Neuronal stem cell (in vitro differentiated cells): ENCODE measurements around the gene ATP6V0D1.

Source experiments
- DNase-seq: peaks from one replicate; pipeline ENCODE4 v3.0.0-alpha.2; 2013; ENCODE audit warnings: low spot score
- H2AFZ ChIP-seq: one replicate; pipeline ENCODE4 v1.6.1; 2013; ENCODE audit warnings: mild to moderate bottlenecking, low read length, inconsistent platforms
- H2AK5ac ChIP-seq: 2 replicates; pipeline ENCODE4 v1.6.1; 2013; ENCODE audit warnings: low read depth, mild to moderate bottlenecking, inconsistent platforms, low read length, moderate library complexity, mixed read lengths
- H2BK120ac ChIP-seq: 2 replicates; pipeline ENCODE4 v1.6.1; 2013; ENCODE audit warnings: low read depth, mild to moderate bottlenecking, inconsistent platforms, low read length, moderate library complexity, mixed read lengths
- H2BK12ac ChIP-seq: one replicate; pipeline ENCODE4 v1.6.1; 2013; ENCODE audit warnings: low read length, inconsistent platforms
- H2BK15ac ChIP-seq: 2 replicates; pipeline ENCODE4 v1.6.1; 2013; ENCODE audit warnings: mild to moderate bottlenecking, low read length, inconsistent platforms, mixed read lengths
- H2BK5ac ChIP-seq: one replicate; pipeline ENCODE4 v1.6.1; 2013; ENCODE audit warnings: inconsistent platforms, mild to moderate bottlenecking, low read length, moderate library complexity
- H3K14ac ChIP-seq: one replicate; pipeline ENCODE4 v1.6.1; 2013; ENCODE audit warnings: low read length, inconsistent platforms
- H3K18ac ChIP-seq: 2 replicates; pipeline ENCODE4 v1.6.1; 2013; ENCODE audit warnings: low read length, inconsistent platforms
- H3K23ac ChIP-seq: 2 replicates; pipeline ENCODE4 v1.6.1; 2013; ENCODE audit warnings: low read depth, mild to moderate bottlenecking, mixed read lengths, low read length, inconsistent platforms; ENCODE audit not compliant: poor library complexity
- H3K27ac ChIP-seq: replicated peaks from 3 replicates; pipeline ENCODE4 v1.5.1; 2013; ENCODE audit warnings: low read length, inconsistent platforms
- H3K27me3 ChIP-seq, 3 experiments: 2 replicates each; pipeline ENCODE4 v1.6.1; 2013; ENCODE audit warnings: low read length in 3 of 3, mild to moderate bottlenecking in 2 of 3, inconsistent platforms in 1 of 3, low read depth in 1 of 3, mixed read lengths in 1 of 3, moderate library complexity in 1 of 3; ENCODE audit not compliant: control insufficient read depth in 3 of 3, insufficient read depth in 3 of 3
- H3K36me3 ChIP-seq, 2 donors: replicated peaks in 1 of 2; 2 replicates each; pipeline ENCODE4 v1.6.1; 2013; ENCODE audit warnings: low read length in 2 of 2; ENCODE audit not compliant: control insufficient read depth in 2 of 2, insufficient read depth in 2 of 2
- H3K4ac ChIP-seq: 2 replicates; pipeline ENCODE4 v1.6.1; 2013; ENCODE audit warnings: inconsistent platforms, mild to moderate bottlenecking, low read length, moderate library complexity
- H3K4me1 ChIP-seq, 2 donors: 1 replicate in 1 of 2; 2 replicates in 1 of 2; pipeline ENCODE4 v1.6.1; 2013; ENCODE audit warnings: low read length in 2 of 2, low read depth in 1 of 2; ENCODE audit not compliant: control insufficient read depth in 2 of 2, insufficient read depth in 1 of 2
- H3K4me2 ChIP-seq: one replicate; pipeline ENCODE4 v1.6.1; 2013; ENCODE audit warnings: mild to moderate bottlenecking, low read length, inconsistent platforms; ENCODE audit not compliant: insufficient read depth, poor library complexity, severe bottlenecking
- H3K4me3 ChIP-seq, 2 donors: 2 replicates each; pipeline ENCODE4 v1.5.1; 2013; ENCODE audit warnings: low read length in 2 of 2, mild to moderate bottlenecking in 2 of 2, inconsistent platforms in 1 of 2, moderate library complexity in 1 of 2
- H3K79me1 ChIP-seq: one replicate; pipeline ENCODE4 v1.6.1; 2013; ENCODE audit warnings: low read depth, mild to moderate bottlenecking, inconsistent platforms, low read length, moderate library complexity
- H3K9ac ChIP-seq: one replicate; pipeline ENCODE4 v1.6.1; 2013; ENCODE audit warnings: mild to moderate bottlenecking, low read depth, low read length, inconsistent platforms; ENCODE audit not compliant: poor library complexity
- H3K9me3 ChIP-seq, 2 donors: replicated peaks in 1 of 2; 2 replicates each; pipeline versions ENCODE3 to v1.6.1; 2013; ENCODE audit warnings: low read length in 2 of 2, mild to moderate bottlenecking in 2 of 2, inconsistent platforms in 1 of 2, low read depth in 1 of 2, mixed read lengths in 1 of 2, moderate library complexity in 1 of 2; ENCODE audit not compliant: control insufficient read depth in 2 of 2, insufficient read depth in 1 of 2
- H4K8ac ChIP-seq: one replicate; pipeline ENCODE4 v1.6.1; 2013; ENCODE audit warnings: low read depth, mild to moderate bottlenecking, inconsistent platforms, low read length, moderate library complexity
- H4K91ac ChIP-seq: one replicate; pipeline ENCODE4 v1.6.1; 2013; ENCODE audit warnings: low read length, low read depth, mild to moderate bottlenecking, inconsistent platforms; ENCODE audit not compliant: poor library complexity
- WGBS, 2 donors: extraction: QIAGEN DNeasy Blood & Tissue Kit; methylation state at CpG; one replicate each; pipeline ENCODE4 v1.1.7; 2013; ENCODE audit warnings: missing lambda C conversion rate in 2 of 2, mixed read lengths in 1 of 2; ENCODE audit not compliant: insufficient read length in 2 of 2, insufficient replicate concordance in 1 of 2; ENCODE audit errors: extremely low coverage in 2 of 2; 5-methylcytosine and 5-hydroxymethylcytosine counted together

The ATP6V0D1 gene

GRCh38 chr16:67446968-67447507 is 33.9 kb downstream of the ATP6V0D1 start:
- peaks cover 0 to 38% of the 10 kb centered on the region in 2 donors for H3K36me3 ChIP-seq
- no peak overlapping the region for H4K91ac ChIP-seq
- no peak overlapping the region for H3K4me2 ChIP-seq
- no peak overlapping the region for H2BK15ac ChIP-seq
- no peaks in the 10 kb centered on the region for H3K9me3 ChIP-seq
- H3K23ac ChIP-seq = peak overlapping the region; percentile 52
- H3K9ac ChIP-seq = peak overlapping the region; percentile 72
- no peak overlapping the region for H3K18ac ChIP-seq
- peak overlapping the region; percentile 78 for H2BK5ac ChIP-seq
- no CpG with 5 or more reads among the region's 8 CpGs for WGBS, 2 donors
- H3K27ac ChIP-seq = no peak overlapping the region
- no peak overlapping the region for H4K8ac ChIP-seq
- no peak overlapping the region for H3K4ac ChIP-seq
- H2AFZ ChIP-seq = no peak overlapping the region
- H3K14ac ChIP-seq = peak overlapping the region; percentile 6
- H2BK12ac ChIP-seq = no peak overlapping the region
- H3K79me1 ChIP-seq = peaks cover 4% of the 10 kb centered on the region
- no peak for DNase-seq
- H3K4me3 ChIP-seq = no peak overlapping the region
- H2AK5ac ChIP-seq = no peak overlapping the region
- H3K27me3 ChIP-seq = no peaks in the 10 kb centered on the region
- H2BK120ac ChIP-seq = no peak overlapping the region
- H3K4me1 ChIP-seq = peaks cover 0 to 5% of the 10 kb centered on the region in 2 donors

- DNase-seq = no peak
These were observed 34.7 kb downstream of the ATP6V0D1 start for GRCh38 chr16:67445913-67446907.

GRCh38 chr16:67445441-67445912 is 35.5 kb downstream of the ATP6V0D1 start:
- H3K36me3 ChIP-seq = peaks cover 0 to 26% of the 10 kb centered on the region in 2 donors
- H3K9me3 ChIP-seq = no peaks in the 10 kb centered on the region
- H4K91ac ChIP-seq = no peak overlapping the region
- no peak overlapping the region for H2AK5ac ChIP-seq
- H3K9ac ChIP-seq = peak overlapping the region; percentile 40
- H3K4me2 ChIP-seq = no peak overlapping the region
- no peak overlapping the region for H3K4ac ChIP-seq
- no peak overlapping the region for H2BK5ac ChIP-seq
- no peak overlapping the region for H3K23ac ChIP-seq
- no peak overlapping the region for H3K18ac ChIP-seq
- H3K4me1 ChIP-seq = peaks cover 0 to 13% of the 10 kb centered on the region in 2 donors
- no peak overlapping the region for H2BK12ac ChIP-seq
- H2BK15ac ChIP-seq = no peak overlapping the region
- no peak for DNase-seq
- H3K27me3 ChIP-seq = no peaks in the 10 kb centered on the region
- peaks cover 4% of the 10 kb centered on the region for H3K79me1 ChIP-seq
- no peak overlapping the region for H3K14ac ChIP-seq
- no CpG with 5 or more reads among the region's 3 CpGs for WGBS, 2 donors
- no peak overlapping the region for H3K4me3 ChIP-seq
- H3K27ac ChIP-seq = no peak overlapping the region
- H2BK120ac ChIP-seq = no peak overlapping the region
- H2AFZ ChIP-seq = no peak overlapping the region
- H4K8ac ChIP-seq = no peak overlapping the region

More at GRCh38 chr16:67445913-67446907, 34.7 kb downstream of the ATP6V0D1 start:
- H4K91ac ChIP-seq = no peak overlapping the region
- no peak overlapping the region for H3K4ac ChIP-seq
- H2BK12ac ChIP-seq = no peak overlapping the region
- H3K14ac ChIP-seq = no peak overlapping the region
- H3K27me3 ChIP-seq = no peaks in the 10 kb centered on the region
- peaks cover 0 to 12% of the 10 kb centered on the region in 2 donors for H3K4me1 ChIP-seq
- no peak overlapping the region for H2BK5ac ChIP-seq
- H3K9ac ChIP-seq = no peak overlapping the region
- no peak overlapping the region for H3K18ac ChIP-seq
- no CpG with 5 or more reads among the region's 12 CpGs for WGBS, 2 donors
- H3K23ac ChIP-seq = no peak overlapping the region
- H2AK5ac ChIP-seq = no peak overlapping the region
- H3K4me3 ChIP-seq = peak overlapping the region in 1 of 2 donors; percentile 42
- peaks cover 4% of the 10 kb centered on the region for H3K79me1 ChIP-seq
- H3K36me3 ChIP-seq = peaks cover 0 to 31% of the 10 kb centered on the region in 2 donors
- no peak overlapping the region for H3K27ac ChIP-seq
- no peak overlapping the region for H2AFZ ChIP-seq
- no peak overlapping the region for H2BK120ac ChIP-seq
- H2BK15ac ChIP-seq = no peak overlapping the region
- H3K9me3 ChIP-seq = no peaks in the 10 kb centered on the region
- no peak overlapping the region for H4K8ac ChIP-seq
- no peak overlapping the region for H3K4me2 ChIP-seq

- DNase-seq = no peak
- no peak overlapping the region for H2BK12ac ChIP-seq
- H3K79me1 ChIP-seq = peaks cover 4% of the 10 kb centered on the region
- no peak overlapping the region for H3K18ac ChIP-seq
- H3K36me3 ChIP-seq = peaks cover 0 to 25% of the 10 kb centered on the region in 2 donors
- no peak overlapping the region for H2AFZ ChIP-seq
- no peak overlapping the region for H3K27ac ChIP-seq
- H4K91ac ChIP-seq = no peak overlapping the region
- H3K9ac ChIP-seq = no peak overlapping the region
- no peak overlapping the region for H2BK5ac ChIP-seq
- H3K4me2 ChIP-seq = no peak overlapping the region
- no CpG with 5 or more reads among the region's 7 CpGs for WGBS, 2 donors
- H3K9me3 ChIP-seq = no peaks in the 10 kb centered on the region
- no peaks in the 10 kb centered on the region for H3K27me3 ChIP-seq
- no peak overlapping the region for H3K23ac ChIP-seq
- H2BK15ac ChIP-seq = no peak overlapping the region
- no peak overlapping the region for H2AK5ac ChIP-seq
- no peak overlapping the region for H3K4me3 ChIP-seq
- H3K4ac ChIP-seq = no peak overlapping the region
- no peak overlapping the region for H3K14ac ChIP-seq
- H3K4me1 ChIP-seq = peaks cover 0 to 13% of the 10 kb centered on the region in 2 donors
- H2BK120ac ChIP-seq = no peak overlapping the region
- H4K8ac ChIP-seq = no peak overlapping the region
These were observed 35.9 kb downstream of the ATP6V0D1 start for GRCh38 chr16:67445126-67445426.
